Measurements from ENCODE around the gene SETBP1. TPM values are rescaled to one million over a fixed set of nuclear protein-coding genes. Genes with fewer than 3 reads are reported as not detected.

Gene SETBP1
- total RNA-seq, 4 donors from 2014 or later = 16.2 to 33.6 (median 24.4) TPM

GRCh38 chr18:44981121-44981520, 300.4 kb downstream of the SETBP1 start:
- intact Hi-C loops (cut with DNase I; ENCODE audit: low total_unique reads) (no loop called here), in situ Hi-C loops (cut with MboI; ENCODE audit: low pct_ligation_motif_present in 1 of 4, low pct_unique_long_range_greater_than_20kb in 1 of 4, low sequenced_read_pairs in 3 of 4) (no loop called here)
- Histone ChIP-seq H3K9me3 (no peaks in the 10 kb centered on the region), H3K27me3 (no peaks in the 10 kb centered on the region), H3K27ac (no peak overlapping the region), H3K4me3 (no peak overlapping the region), H3K36me3 (no peaks in the 10 kb centered on the region), H3K4me1 (no peaks in the 10 kb centered on the region)
- WGBS, 2 donors (ENCODE audit: low coverage in 1 of 2) = 92% methylated on average over 5 of the region's 5 CpGs; no CpG with 5 or more reads in 1 of the 2 donors
- TF ChIP-seq CTCF (IDR thresholded peaks at IDR 0.05) (no peak), POLR2AphosphoS5 (IDR thresholded peaks at IDR 0.05) (no peak), EP300 (IDR thresholded peaks at IDR 0.05; ENCODE audit: low read depth) (no peak), POLR2A (IDR thresholded peaks at IDR 0.05) (no peak)
- DNase-seq = no peak

GRCh38 chr18:44986933-44987332, 306.2 kb downstream of the SETBP1 start:
- no peak for TF ChIP-seq CTCF (IDR thresholded peaks at IDR 0.05)
- no peak for TF ChIP-seq POLR2A (IDR thresholded peaks at IDR 0.05)
- no peak for TF ChIP-seq POLR2AphosphoS5 (IDR thresholded peaks at IDR 0.05)
- no peak for TF ChIP-seq EP300 (IDR thresholded peaks at IDR 0.05; ENCODE audit: low read depth)
- no peak overlapping the region for H3K4me3 ChIP-seq
- in situ Hi-C loops (cut with MboI; ENCODE audit: low pct_ligation_motif_present in 1 of 4, low pct_unique_long_range_greater_than_20kb in 1 of 4, low sequenced_read_pairs in 3 of 4) = no loop called here
- H3K27ac ChIP-seq = no peak overlapping the region
- DNase-seq = no peak
- H3K36me3 ChIP-seq = no peaks in the 10 kb centered on the region
- H3K9me3 ChIP-seq = peaks cover 0 to 5% of the 10 kb centered on the region in 2 donors
- WGBS, 2 donors (ENCODE audit: low coverage in 1 of 2) = 83 to 95% methylated on average over 3 of the region's 3 CpGs
- H3K4me1 ChIP-seq = no peaks in the 10 kb centered on the region
- intact Hi-C loops (cut with DNase I; ENCODE audit: low total_unique reads) = no loop called here
- H3K27me3 ChIP-seq = no peaks in the 10 kb centered on the region

GRCh38 chr18:44987371-44987770, 306.7 kb downstream of the SETBP1 start:
- in situ Hi-C loops (cut with MboI; ENCODE audit: low pct_ligation_motif_present in 1 of 4, low pct_unique_long_range_greater_than_20kb in 1 of 4, low sequenced_read_pairs in 3 of 4) (no loop called here), intact Hi-C loops (cut with DNase I; ENCODE audit: low total_unique reads) (no loop called here)
- DNase-seq = no peak
- no peaks in the 10 kb centered on the region for H3K36me3 ChIP-seq
- TF ChIP-seq CTCF (IDR thresholded peaks at IDR 0.05) (no peak), POLR2A (IDR thresholded peaks at IDR 0.05) (no peak), EP300 (IDR thresholded peaks at IDR 0.05; ENCODE audit: low read depth) (no peak), POLR2AphosphoS5 (IDR thresholded peaks at IDR 0.05) (no peak)
- H3K9me3 ChIP-seq = peaks cover 0 to 5% of the 10 kb centered on the region in 2 donors
- 78 to 83% methylated on average over 4 of the region's 4 CpGs for WGBS, 2 donors (ENCODE audit: low coverage in 1 of 2)
- H3K27me3 ChIP-seq = no peaks in the 10 kb centered on the region
- no peaks in the 10 kb centered on the region for H3K4me1 ChIP-seq
- no peak overlapping the region for H3K4me3 ChIP-seq
- H3K27ac ChIP-seq = no peak overlapping the region

GRCh38 chr18:44988821-44989587, 308.3 kb downstream of the SETBP1 start:
- Histone ChIP-seq H3K9me3 (peaks cover 0 to 5% of the 10 kb centered on the region in 2 donors), H3K36me3 (no peaks in the 10 kb centered on the region), H3K4me3 (no peak overlapping the region), H3K27ac (no peak overlapping the region), H3K27me3 (no peaks in the 10 kb centered on the region), H3K4me1 (no peaks in the 10 kb centered on the region)
- 85 to 100% methylated on average over 1 of the region's 1 CpG for WGBS, 2 donors (ENCODE audit: low coverage in 1 of 2)
- TF ChIP-seq CTCF (IDR thresholded peaks at IDR 0.05) = no peak
- TF ChIP-seq POLR2AphosphoS5 (IDR thresholded peaks at IDR 0.05) = no peak
- no peak for TF ChIP-seq EP300 (IDR thresholded peaks at IDR 0.05; ENCODE audit: low read depth)
- no peak for TF ChIP-seq POLR2A (IDR thresholded peaks at IDR 0.05)
- intact Hi-C loops (cut with DNase I; ENCODE audit: low total_unique reads) = no loop called here
- DNase-seq = no peak
- in situ Hi-C loops (cut with MboI; ENCODE audit: low pct_ligation_motif_present in 1 of 4, low pct_unique_long_range_greater_than_20kb in 1 of 4, low sequenced_read_pairs in 3 of 4) = no loop called here
